Osteoblast (primary cell): ENCODE data around the gene BORCS5. TPM values are rescaled to one million over a fixed set of nuclear protein-coding genes. Genes with fewer than 3 reads are reported as not detected.

Experiments
- DNase-seq: peaks from one replicate; pipeline ENCODE4 v3.0.0; 2011; ENCODE audit warnings: low spot score, mixed read lengths; ENCODE audit not compliant: insufficient read length; ENCODE audit errors: missing footprints
- H2AFZ ChIP-seq: 2 replicates; pipeline ENCODE4 v1.6.0; 2011; ENCODE audit warnings: mild to moderate bottlenecking, low read length
- H3K27ac ChIP-seq: 2 replicates; pipeline ENCODE4 v1.5.1; 2011; ENCODE audit warnings: mild to moderate bottlenecking, low read depth, low read length, moderate library complexity
- H3K27me3 ChIP-seq: 2 replicates; pipeline ENCODE4 v1.6.0; 2012; ENCODE audit warnings: mild to moderate bottlenecking, control low read depth, inconsistent platforms, low read length, moderate library complexity; ENCODE audit not compliant: insufficient read depth
- H3K36me3 ChIP-seq: 2 replicates; pipeline ENCODE4 v1.5.1; 2011; ENCODE audit warnings: mild to moderate bottlenecking, low read length, control low read depth, moderate library complexity; ENCODE audit not compliant: insufficient read depth
- H3K4me1 ChIP-seq: 2 replicates; pipeline ENCODE4 v1.5.1; 2011; ENCODE audit warnings: mild to moderate bottlenecking, low read length, control low read depth, moderate library complexity; ENCODE audit not compliant: insufficient read depth
- H3K4me2 ChIP-seq: 2 replicates; pipeline ENCODE4 v1.6.0; 2011; ENCODE audit warnings: mild to moderate bottlenecking, low read length; ENCODE audit not compliant: insufficient read depth
- H3K4me3 ChIP-seq: fragments of 200-600 bp; sonication (generic); 3 replicates; pipeline ENCODE4 v1.5.1; 2012; ENCODE audit warnings: mild to moderate bottlenecking, low read length, inconsistent platforms; ENCODE audit not compliant: insufficient read depth
- H3K79me2 ChIP-seq: 2 replicates; pipeline ENCODE4 v1.6.0; 2012; ENCODE audit warnings: mild to moderate bottlenecking, low read length, control low read depth, inconsistent platforms; ENCODE audit not compliant: insufficient read depth
- H3K9me3 ChIP-seq: 2 replicates; pipeline ENCODE4 v1.5.1; 2011; ENCODE audit warnings: low read depth, low read length, control low read depth
- H4K20me1 ChIP-seq: 2 replicates; pipeline ENCODE4 v1.6.0; 2012; ENCODE audit warnings: mild to moderate bottlenecking, low read length, control low read depth; ENCODE audit not compliant: insufficient read depth
- total RNA-seq: library from RNA; depleted of rRNA; stranded (reverse); fragments of >200 nt; gene quantifications from 2 replicates; pipeline ENCODE4 v1.2.3, GENCODE V29; 2012
- TF ChIP-seq, protein P1 (sequence below): IDR thresholded peaks from 2 replicates; pipeline ENCODE4 v1.5.1; 2011; ENCODE audit warnings: mild to moderate bottlenecking, low read depth, low read length, moderate library complexity; ENCODE audit errors: extremely low read depth

Gene BORCS5
- total RNA-seq, 1 donor: 14.8 TPM

DNA sequence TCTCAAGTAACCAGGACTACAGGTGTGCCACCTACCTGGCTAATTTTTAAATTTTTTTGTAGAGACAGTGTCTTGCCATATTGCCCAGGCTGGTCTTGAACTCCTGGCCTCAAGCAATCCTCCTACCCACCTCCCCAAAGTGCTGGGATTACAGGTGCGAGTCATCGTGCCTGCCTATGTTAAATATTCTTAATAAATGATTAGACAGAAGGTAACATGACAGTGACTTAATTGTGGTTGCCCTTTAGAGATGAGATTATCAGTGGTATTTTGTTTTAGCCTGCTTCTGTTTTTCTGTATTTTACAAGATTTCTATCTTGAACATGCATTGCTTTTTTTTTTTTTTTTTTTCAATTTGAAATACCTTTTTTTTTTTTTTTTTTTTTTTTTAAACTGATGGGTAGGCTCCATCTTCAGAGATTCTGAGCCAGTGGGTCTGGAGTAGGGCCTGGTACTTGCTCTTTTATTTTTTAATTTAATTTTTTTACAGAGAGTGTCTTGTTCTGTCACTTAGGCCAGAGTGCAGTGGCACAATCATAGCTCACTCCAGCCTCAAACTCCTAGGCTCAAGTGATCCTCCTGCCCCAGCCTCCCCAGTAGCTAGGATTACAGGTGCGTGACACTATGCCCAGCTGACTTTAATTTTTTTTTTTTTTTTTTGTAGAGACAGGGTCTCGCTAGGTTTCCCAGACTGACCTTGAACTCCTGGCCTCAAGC is 88.4 kb downstream of the BORCS5 start:
- TF ChIP-seq, protein P1, sequence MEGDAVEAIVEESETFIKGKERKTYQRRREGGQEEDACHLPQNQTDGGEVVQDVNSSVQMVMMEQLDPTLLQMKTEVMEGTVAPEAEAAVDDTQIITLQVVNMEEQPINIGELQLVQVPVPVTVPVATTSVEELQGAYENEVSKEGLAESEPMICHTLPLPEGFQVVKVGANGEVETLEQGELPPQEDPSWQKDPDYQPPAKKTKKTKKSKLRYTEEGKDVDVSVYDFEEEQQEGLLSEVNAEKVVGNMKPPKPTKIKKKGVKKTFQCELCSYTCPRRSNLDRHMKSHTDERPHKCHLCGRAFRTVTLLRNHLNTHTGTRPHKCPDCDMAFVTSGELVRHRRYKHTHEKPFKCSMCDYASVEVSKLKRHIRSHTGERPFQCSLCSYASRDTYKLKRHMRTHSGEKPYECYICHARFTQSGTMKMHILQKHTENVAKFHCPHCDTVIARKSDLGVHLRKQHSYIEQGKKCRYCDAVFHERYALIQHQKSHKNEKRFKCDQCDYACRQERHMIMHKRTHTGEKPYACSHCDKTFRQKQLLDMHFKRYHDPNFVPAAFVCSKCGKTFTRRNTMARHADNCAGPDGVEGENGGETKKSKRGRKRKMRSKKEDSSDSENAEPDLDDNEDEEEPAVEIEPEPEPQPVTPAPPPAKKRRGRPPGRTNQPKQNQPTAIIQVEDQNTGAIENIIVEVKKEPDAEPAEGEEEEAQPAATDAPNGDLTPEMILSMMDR: no peak
- Histone ChIP-seq H3K4me3 (no peak overlapping the region), H3K79me2 (no peaks in the 10 kb centered on the region), H3K4me2 (no peak overlapping the region), H3K4me1 (peaks cover 31% of the 10 kb centered on the region), H3K27ac (no peak overlapping the region), H3K36me3 (no peaks in the 10 kb centered on the region), H3K27me3 (no peaks in the 10 kb centered on the region), H3K9me3 (no peaks in the 10 kb centered on the region), H2AFZ (no peak overlapping the region), H4K20me1 (peaks cover 2% of the 10 kb centered on the region)
- DNase-seq: no peak

DNA sequence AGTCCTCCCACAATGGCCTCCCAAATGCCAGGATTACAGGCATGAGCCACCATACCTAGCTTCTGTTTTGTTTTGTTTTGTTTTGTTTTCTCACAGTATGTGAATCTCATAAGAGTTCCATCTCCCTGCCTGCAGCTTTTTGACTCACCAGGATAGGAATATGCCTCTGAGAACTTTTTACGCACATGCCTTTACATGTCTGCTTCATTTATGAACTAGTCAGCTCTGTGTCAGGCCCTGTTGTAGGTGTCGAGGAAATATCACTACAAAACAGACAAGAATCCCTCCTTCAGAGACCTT is 89.0 kb downstream of the BORCS5 start:
- Histone ChIP-seq H3K79me2 (no peaks in the 10 kb centered on the region), H3K9me3 (no peaks in the 10 kb centered on the region), H3K4me3 (no peak overlapping the region), H2AFZ (no peak overlapping the region), H3K4me1 (peaks cover 31% of the 10 kb centered on the region), H3K4me2 (no peak overlapping the region), H3K36me3 (no peaks in the 10 kb centered on the region), H3K27me3 (no peaks in the 10 kb centered on the region), H4K20me1 (peaks cover 2% of the 10 kb centered on the region), H3K27ac (no peak overlapping the region)
- TF ChIP-seq, protein P1: no peak
- no peak for DNase-seq

DNA sequence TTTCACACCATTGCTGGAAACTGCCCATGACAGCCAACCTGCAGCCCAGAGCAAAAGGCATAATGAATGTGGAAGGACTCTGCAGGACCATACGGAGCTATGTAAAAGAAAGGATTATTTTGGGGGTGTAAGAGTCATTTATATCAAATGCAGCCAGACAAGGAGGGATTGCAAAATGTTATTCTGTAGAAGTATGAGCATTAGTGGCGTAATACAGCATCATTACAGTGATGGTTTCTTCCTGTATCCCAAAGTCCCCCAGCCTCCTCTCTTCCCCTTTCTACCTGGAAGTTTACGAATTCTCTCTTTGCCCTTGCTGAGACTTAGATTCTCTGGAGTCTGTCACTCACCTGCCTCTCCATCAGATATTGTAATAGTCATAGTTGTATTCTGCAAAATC is 89.9 kb downstream of the BORCS5 start:
- TF ChIP-seq, protein P1: no peak
- DNase-seq: no peak
- H3K27me3 ChIP-seq: no peaks in the 10 kb centered on the region
- H3K36me3 ChIP-seq: no peaks in the 10 kb centered on the region
- H4K20me1 ChIP-seq: peaks cover 2% of the 10 kb centered on the region
- H3K27ac ChIP-seq: no peak overlapping the region
- H3K9me3 ChIP-seq: no peaks in the 10 kb centered on the region
- no peak overlapping the region for H3K4me2 ChIP-seq
- H3K4me3 ChIP-seq: no peak overlapping the region
- peaks cover 22% of the 10 kb centered on the region for H3K4me1 ChIP-seq
- H3K79me2 ChIP-seq: no peaks in the 10 kb centered on the region
- no peak overlapping the region for H2AFZ ChIP-seq

DNA sequence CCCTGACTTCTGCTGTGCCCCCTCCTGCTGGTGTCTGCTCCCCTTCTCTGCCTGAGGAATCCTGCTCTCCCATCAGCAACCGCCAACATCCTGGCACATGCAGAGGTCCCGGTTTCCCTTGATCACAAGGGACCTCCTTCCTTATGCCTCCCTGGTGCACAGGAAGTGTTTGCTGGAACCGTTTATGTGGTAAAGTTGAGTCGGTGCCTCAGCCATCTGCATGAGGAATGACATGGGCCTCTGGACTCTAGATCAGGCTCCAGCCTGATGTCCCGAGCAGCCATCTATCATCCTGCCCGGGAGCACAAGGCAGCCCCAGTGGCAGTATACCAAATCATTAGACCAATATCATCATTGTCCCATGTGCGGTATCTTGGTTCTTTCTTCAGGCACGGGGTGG is 90.4 kb downstream of the BORCS5 start:
- Histone ChIP-seq H3K4me1 (peaks cover 18% of the 10 kb centered on the region), H3K79me2 (no peaks in the 10 kb centered on the region), H3K9me3 (no peaks in the 10 kb centered on the region), H3K4me3 (no peak overlapping the region), H2AFZ (no peak overlapping the region), H3K27me3 (no peaks in the 10 kb centered on the region), H3K36me3 (no peaks in the 10 kb centered on the region), H3K27ac (no peak overlapping the region), H4K20me1 (peaks cover 2% of the 10 kb centered on the region), H3K4me2 (no peak overlapping the region)
- DNase-seq: no peak
- TF ChIP-seq, protein P1: no peak
